SU-DHL-6 (cell line): ENCODE data around the gene NUMA1.

Source experiments
- CTCF ChIP-seq: fragments of 200-600 bp; sonication (generic); IDR thresholded peaks from one replicate; pipeline ENCODE4 v1.5.1; 2017; ENCODE audit warnings: antibody characterized with exemption, mild to moderate bottlenecking, low read length, moderate library complexity; ENCODE audit not compliant: insufficient read depth, poor library complexity, severe bottlenecking
- EZH2phosphoT487 ChIP-seq: fragments of 200-600 bp; sonication (generic), shearing (Covaris generic); conservative IDR thresholded peaks from 2 replicates; pipeline ENCODE4 v1.6.1; 2018; ENCODE audit warnings: mild to moderate bottlenecking, antibody characterized with exemption, low read length, moderate library complexity, mixed read lengths

DNA sequence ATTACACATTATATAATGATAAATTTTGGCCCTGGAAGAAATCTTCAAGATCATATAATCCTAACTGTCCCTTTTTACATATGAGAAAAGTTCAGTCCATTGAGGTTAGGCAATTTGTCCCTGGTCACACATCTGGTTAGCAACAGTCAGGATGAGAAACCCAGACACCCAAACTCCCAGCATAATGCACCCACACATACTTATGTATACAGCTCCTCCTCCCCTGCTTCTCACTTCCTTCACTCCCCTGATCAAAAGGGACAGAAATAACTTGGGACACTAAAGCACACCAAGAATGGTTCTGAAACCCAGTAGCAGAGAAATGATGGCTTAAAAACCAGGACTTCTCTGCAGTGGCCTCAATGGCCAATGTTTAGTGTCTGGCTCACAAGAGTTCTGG is 11.1 kb downstream of the NUMA1 start:
- TF ChIP-seq CTCF (no peak), EZH2phosphoT487 (no peak)
